ENCODE data around the gene PDGFB. TPM values are rescaled to one million over a fixed set of nuclear protein-coding genes. Genes with fewer than 3 reads are reported as not detected.

PDGFB gene
- total and polyA plus RNA-seq, 9 of the 15 experiments (the other 6 are each of a cell fraction or from before 2014, with no cell fraction given) = 0.07 to 4.0 (median 0.48) TPM; not detected in 1

GRCh38 chr22:39229075-39229474 lies 15.7 kb downstream of the PDGFB start:
- Histone ChIP-seq H3K27me3 (ENCODE audit: control insufficient read depth in 2 of 2, insufficient read depth in 2 of 2, low read length in 2 of 2) (no peaks in the 10 kb centered on the region), H3K4me1 (replicated peaks in 1 of 2; ENCODE audit: control insufficient read depth in 2 of 2, insufficient read depth in 2 of 2, low read length in 2 of 2) (peaks cover 0 to 21% of the 10 kb centered on the region in 2 experiments; a peak in 3 of 5 replicates), H2AFZ (ENCODE audit: low read depth, low read length) (no peak overlapping the region), H3K79me2 (ENCODE audit: control insufficient read depth, insufficient read depth, low read length) (no peaks in the 10 kb centered on the region), H3K4me2 (ENCODE audit: insufficient read depth, low read length) (no peak overlapping the region), H4K20me1 (replicated peaks; ENCODE audit: control insufficient read depth, insufficient read depth, low read length) (no peaks in the 10 kb centered on the region), H3K9me1 (ENCODE audit: control insufficient read depth, insufficient read depth, low read length) (no peaks in the 10 kb centered on the region), H3K9me3 (replicated peaks; ENCODE audit: control insufficient read depth, insufficient read depth, low read depth, low read length) (no peaks in the 10 kb centered on the region), H3K9ac (ENCODE audit: insufficient read depth in 1 of 2, low read depth in 2 of 2, low read length in 2 of 2) (no peak overlapping the region), H3K27ac (ENCODE audit: extremely low read depth, low read depth, low read length) (no peak overlapping the region), H3K36me3 (ENCODE audit: control insufficient read depth, insufficient read depth, low read length) (no peaks in the 10 kb centered on the region), H3K4me3 (no peak overlapping the region)
- ChIA-PET CTCF (ENCODE audit: low intra/inter-chr PET ratio) (no interaction called here), POLR2A (interaction anchor here (0.8 kb wide), 1 partner anchor 82 kb away, joined by 3 read pairs; no protein-coding TSS in a partner anchor)
- no TSS peak for BruUV-seq (replicated peaks)
- no peak for ATAC-seq
- no peak for TF ChIP-seq ZZZ3 (IDR thresholded peaks at IDR 0.05)
- no peak for TF ChIP-seq RAD51 (IDR thresholded peaks at IDR 0.05; ENCODE audit: borderline replicate concordance, low read depth)
- TF ChIP-seq CBX5 (IDR thresholded peaks at IDR 0.05; ENCODE audit: borderline replicate concordance, low read depth) = no peak
- TF ChIP-seq CSDE1 (IDR thresholded peaks at IDR 0.05) = no peak
- TF ChIP-seq ZFP36 (IDR thresholded peaks at IDR 0.05; ENCODE audit: low read depth, low read length, partially characterized antibody) = no peak
- no peak for TF ChIP-seq RAD21 (CRISPR knock-in tag; conservative IDR thresholded peaks at IDR 0.05 in 1 of 2, IDR thresholded peaks at IDR 0.05 in 1 of 2)
- no peak for TF ChIP-seq ZNF232 (CRISPR knock-in tag; IDR thresholded peaks at IDR 0.05)
- no peak for TF ChIP-seq ATF6 (CRISPR knock-in tag; IDR thresholded peaks at IDR 0.05)
- TF ChIP-seq ZNF584 (CRISPR knock-in tag; IDR thresholded peaks at IDR 0.05; ENCODE audit: low read depth) = no peak
- TF ChIP-seq RBFOX2 (IDR thresholded peaks at IDR 0.05; ENCODE audit: low read depth, low read length) = no peak
- no peak for TF ChIP-seq ZNF445 (CRISPR knock-in tag; IDR thresholded peaks at IDR 0.05; ENCODE audit: low read depth)
- TF ChIP-seq TARDBP (IDR thresholded peaks at IDR 0.05) = no peak
- no peak for TF ChIP-seq CTCF (IDR thresholded peaks at IDR 0.05 in 2 of 3, conservative IDR thresholded peaks at IDR 0.05 in 1 of 3; ENCODE audit: insufficient read depth in 2 of 3, low read depth in 1 of 3, low read length in 3 of 3)
- TF ChIP-seq ZNF507 (tag; conservative IDR thresholded peaks at IDR 0.05) = no peak
- no peak for DNase-seq (ENCODE audit: extremely low read depth in 1 of 4, low spot score in 3 of 4)
- 62% methylated on average over 7 of the region's 8 CpGs for WGBS (ENCODE audit: insufficient coverage, low coverage, missing lambda C conversion rate)
- FAIRE-seq = no peak
- in situ Hi-C loops (cut with MboI) = no loop called here
- intact Hi-C loops (cut with micrococcal nuclease) = no loop called here

Measured in K562 (cell line).